ENCODE results near the gene MDFIC.
A peak's percentile ranks its signal among the peaks of the same experiment; 100 is the strongest.
"Not testable (repeated sequence)": the region's sequence is repeated elsewhere in the genome, so short reads cannot be mapped to it uniquely, and the experiment has no call there.

The MDFIC gene

GRCh38 chr7:114922026-114922651 lies at the start of gene MDFIC:
Gene MDFIC (plus strand): TSS chr7:114922094. CDS start chr7:114923034, 940 bp downstream.
- DNase-seq (ENCODE audit: low spot score) = peak; percentile 74
- in situ Hi-C loops (cut with MboI; ENCODE audit: low pct_unique_long_range_greater_than_20kb, low sequenced_read_pairs, unreplicated experiment) = no loop called here
- TF ChIP-seq CTCF (IDR thresholded peaks at IDR 0.05; ENCODE audit: extremely low read depth, insufficient read depth, missing control alignments) = no peak

GRCh38 chr7:114874170-114874569 lies 47.7 kb upstream of the MDFIC start:
- no peak for TF ChIP-seq CTCF (IDR thresholded peaks at IDR 0.05; ENCODE audit: extremely low read depth, insufficient read depth, missing control alignments)
- no peak for DNase-seq (ENCODE audit: low spot score)
- in situ Hi-C loops (cut with MboI; ENCODE audit: low pct_unique_long_range_greater_than_20kb, low sequenced_read_pairs, unreplicated experiment) = no loop called here

- no peak for DNase-seq (ENCODE audit: low spot score)
- in situ Hi-C loops (cut with MboI; ENCODE audit: low pct_unique_long_range_greater_than_20kb, low sequenced_read_pairs, unreplicated experiment) = no loop called here
- no peak for TF ChIP-seq CTCF (IDR thresholded peaks at IDR 0.05; ENCODE audit: extremely low read depth, insufficient read depth, missing control alignments)
Observed at GRCh38 chr7:114875186-114875585, 46.7 kb upstream of the MDFIC start.

GRCh38 chr7:114879554-114879953 lies 42.3 kb upstream of the MDFIC start:
- no peak for DNase-seq (ENCODE audit: low spot score)
- no peak for TF ChIP-seq CTCF (IDR thresholded peaks at IDR 0.05; ENCODE audit: extremely low read depth, insufficient read depth, missing control alignments)
- in situ Hi-C loops (cut with MboI; ENCODE audit: low pct_unique_long_range_greater_than_20kb, low sequenced_read_pairs, unreplicated experiment) = no loop called here

- no peak for DNase-seq (ENCODE audit: low spot score)
- in situ Hi-C loops (cut with MboI; ENCODE audit: low pct_unique_long_range_greater_than_20kb, low sequenced_read_pairs, unreplicated experiment) = no loop called here
- TF ChIP-seq CTCF (IDR thresholded peaks at IDR 0.05; ENCODE audit: extremely low read depth, insufficient read depth, missing control alignments) = no peak
Observed at GRCh38 chr7:114885836-114886235, 36.1 kb upstream of the MDFIC start.

GRCh38 chr7:114886241-114886640 lies 35.7 kb upstream of the MDFIC start:
- in situ Hi-C loops (cut with MboI; ENCODE audit: low pct_unique_long_range_greater_than_20kb, low sequenced_read_pairs, unreplicated experiment) = no loop called here
- DNase-seq (ENCODE audit: low spot score) = no peak
- TF ChIP-seq CTCF (IDR thresholded peaks at IDR 0.05; ENCODE audit: extremely low read depth, insufficient read depth, missing control alignments) = no peak

GRCh38 chr7:114889116-114889515 lies 32.8 kb upstream of the MDFIC start:
- in situ Hi-C loops (cut with MboI; ENCODE audit: low pct_unique_long_range_greater_than_20kb, low sequenced_read_pairs, unreplicated experiment); DNase-seq (ENCODE audit: low spot score): not testable (repeated sequence)
